C4-2B (cell line): ENCODE measurements around the gene UNC13B.
"Not testable (repeated sequence)": the region's sequence is repeated elsewhere in the genome, so short reads cannot be mapped to it uniquely, and the experiment has no call there.

Experiments used
- H3K27ac ChIP-seq: fragments of 450-650 bp; 2 replicates; pipeline ENCODE4 v1.5.1; 2017
- CTCF ChIP-seq: fragments of 450-650 bp; conservative IDR thresholded peaks from 2 replicates; pipeline ENCODE4 v1.5.1; 2017; ENCODE audit warnings: mild to moderate bottlenecking
- ZFX ChIP-seq: fragments of 450-650 bp; IDR thresholded peaks from 2 replicates; pipeline ENCODE4 v1.6.1; 2017

Gene UNC13B

GRCh38 chr9:35236692-35237091 lies 74.9 kb downstream of the UNC13B start:
- TF ChIP-seq CTCF (no peak), ZFX (no peak)
- no peak overlapping the region for H3K27ac ChIP-seq

DNA sequence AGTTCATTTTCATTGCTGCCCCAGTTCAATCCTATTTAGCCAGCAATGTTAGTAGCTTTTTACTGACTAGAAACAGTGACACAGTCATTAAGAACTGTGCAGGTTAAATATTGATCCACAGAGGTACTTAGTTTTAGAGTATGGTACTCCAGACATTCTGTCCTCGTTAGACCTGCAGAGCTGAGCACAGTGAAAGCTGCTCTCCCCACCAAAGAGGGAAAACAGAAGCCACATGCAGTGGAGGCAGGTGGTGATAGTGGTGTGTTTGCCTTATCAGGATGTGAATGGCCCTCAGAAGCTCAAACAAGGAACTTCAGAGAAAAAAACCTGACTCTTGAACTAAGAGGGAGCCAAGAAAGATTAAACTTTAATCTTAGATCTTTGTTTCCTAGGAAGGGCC lies 75.5 kb downstream of the UNC13B start:
- no peak overlapping the region for H3K27ac ChIP-seq
- TF ChIP-seq CTCF (no peak), ZFX (no peak)

- H3K27ac ChIP-seq = not testable (repeated sequence)
Measured at GRCh38 chr9:35245945-35246344, 84.1 kb downstream of the UNC13B start.

- H3K27ac ChIP-seq = no peak overlapping the region
- TF ChIP-seq ZFX (no peak), CTCF (no peak)
Measured at GRCh38 chr9:35253075-35253474, 91.3 kb downstream of the UNC13B start.

GRCh38 chr9:35254237-35254636 lies 92.4 kb downstream of the UNC13B start:
- H3K27ac ChIP-seq = no peak overlapping the region
- TF ChIP-seq CTCF (no peak), ZFX (no peak)

DNA sequence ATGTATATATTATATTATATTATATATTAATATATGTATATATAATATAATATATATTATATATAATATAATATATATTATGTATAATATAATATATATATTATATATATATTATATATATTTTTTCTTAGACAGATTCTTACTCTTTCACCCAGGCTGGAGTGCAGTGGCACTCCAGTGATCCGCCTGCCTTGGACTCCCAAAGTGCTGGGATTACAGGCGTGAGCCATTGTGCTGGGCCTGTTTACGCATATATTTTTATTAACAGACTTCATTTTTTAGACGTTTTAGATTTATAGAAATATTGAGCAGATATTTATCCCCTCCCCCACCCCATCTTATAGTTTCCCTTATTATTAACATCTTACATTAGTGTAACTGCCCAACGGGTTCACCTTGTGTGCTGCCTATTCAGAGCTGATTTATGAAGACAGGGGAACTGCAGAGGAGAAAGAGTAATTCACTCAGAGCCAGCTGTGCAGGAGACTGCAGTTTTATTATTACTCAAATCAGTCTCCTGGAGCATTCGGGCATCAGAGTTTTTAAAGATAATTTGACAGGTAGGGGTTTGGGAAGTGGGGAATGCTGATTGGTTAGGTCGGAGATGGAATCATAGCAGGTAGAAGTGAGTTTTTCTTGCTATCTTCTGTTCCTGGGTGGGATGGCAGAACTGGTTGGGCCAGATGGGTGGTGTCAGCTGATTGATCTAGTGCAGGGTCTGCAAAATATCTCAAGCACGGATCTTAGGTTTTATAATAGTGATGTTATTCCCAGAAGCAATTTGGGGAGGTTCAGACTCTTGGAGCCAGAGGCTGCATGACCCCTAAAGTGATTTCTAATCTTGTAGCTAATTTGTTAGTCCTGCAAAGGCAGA lies 93.4 kb downstream of the UNC13B start:
- no peak overlapping the region for H3K27ac ChIP-seq
- TF ChIP-seq CTCF (no peak), ZFX (no peak)

- no peak overlapping the region for H3K27ac ChIP-seq
- TF ChIP-seq ZFX = no peak
- no peak for TF ChIP-seq CTCF
Measured at GRCh38 chr9:35257986-35258659, 96.3 kb downstream of the UNC13B start.
